Measurements from ENCODE around the gene TMEM132C. TPM values are rescaled to one million over a fixed set of nuclear protein-coding genes. Genes with fewer than 3 reads are reported as not detected.

The TMEM132C gene
- total and polyA plus RNA-seq, 2 donors (not counting 3 experiments of a cell fraction or from before 2014, with no cell fraction given): not detected

- no peak for TF ChIP-seq FOS (IDR thresholded peaks at IDR 0.05; ENCODE audit: borderline replicate concordance, insufficient read depth, low read length)
- TF ChIP-seq GATA2 (IDR thresholded peaks at IDR 0.05; ENCODE audit: insufficient read depth, insufficient read length, low read depth, low read length): no peak
- no peak for TF ChIP-seq JUN (IDR thresholded peaks at IDR 0.05; ENCODE audit: borderline replicate concordance, insufficient read depth, insufficient read length, low read depth)
- TF ChIP-seq, protein P1, sequence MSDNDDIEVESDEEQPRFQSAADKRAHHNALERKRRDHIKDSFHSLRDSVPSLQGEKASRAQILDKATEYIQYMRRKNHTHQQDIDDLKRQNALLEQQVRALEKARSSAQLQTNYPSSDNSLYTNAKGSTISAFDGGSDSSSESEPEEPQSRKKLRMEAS (IDR thresholded peaks at IDR 0.05; ENCODE audit: insufficient read depth, insufficient read length): no peak
- no peak for TF ChIP-seq EZH2 (IDR thresholded peaks at IDR 0.05; ENCODE audit: borderline replicate concordance, low read depth, low read length, severe bottlenecking)
- TF ChIP-seq MYC (IDR thresholded peaks at IDR 0.05; ENCODE audit: low read depth, low read length): no peak
- no peak for TF ChIP-seq CTCF (IDR thresholded peaks at IDR 0.05; ENCODE audit: extremely low read depth in 1 of 2, insufficient read depth in 1 of 2, low read depth in 1 of 2, low read length in 2 of 2)
- no peak for TF ChIP-seq POLR2A (IDR thresholded peaks at IDR 0.05; ENCODE audit: low read depth, low read length)
- TF ChIP-seq POLR2AphosphoS5 (IDR thresholded peaks at IDR 0.05; ENCODE audit: insufficient read depth, low read depth, low read length): no peak
- no peaks in the 10 kb centered on the region for H3K4me1 ChIP-seq (ENCODE audit: control insufficient read depth, extremely low read depth, insufficient read depth, low read length)
- H3K27me3 ChIP-seq (ENCODE audit: control insufficient read depth in 2 of 2, insufficient read depth in 2 of 2, low read length in 2 of 2): no peaks in the 10 kb centered on the region
- POLR2A ChIA-PET: no interaction called here
- H3K9me1 ChIP-seq (replicated peaks; ENCODE audit: control insufficient read depth, extremely low read depth, insufficient read depth, low read length): no peaks in the 10 kb centered on the region
- peaks cover 14% of the 10 kb centered on the region for H3K9me3 ChIP-seq (replicated peaks; ENCODE audit: control insufficient read depth, insufficient read depth, low read length)
- H3K27ac ChIP-seq (ENCODE audit: insufficient read depth, low read depth, low read length): no peak overlapping the region
- H3K36me3 ChIP-seq (ENCODE audit: control insufficient read depth in 2 of 2, extremely low read depth in 1 of 2, insufficient read depth in 2 of 2, low read length in 2 of 2): no peaks in the 10 kb centered on the region
- no peaks in the 10 kb centered on the region for H3K79me2 ChIP-seq (ENCODE audit: control insufficient read depth, insufficient read depth, low read length)
- DNase-seq (ENCODE audit: low read depth, low spot score) (no peak), FAIRE-seq (no peak)
- H3K4me3 ChIP-seq (replicated peaks in 1 of 3; ENCODE audit: insufficient read depth in 1 of 3, low read depth in 1 of 3, low read length in 3 of 3): no peak overlapping the region
- BruUV-seq (replicated peaks): no TSS peak
- H3K4me2 ChIP-seq (ENCODE audit: insufficient read depth, low read length): no peak overlapping the region
- H3K9ac ChIP-seq (replicated peaks; ENCODE audit: extremely low read depth, insufficient read depth, low read length): no peak overlapping the region
- no peak overlapping the region for H2AFZ ChIP-seq (ENCODE audit: low read depth, low read length)
- no peaks in the 10 kb centered on the region for H4K20me1 ChIP-seq (replicated peaks; ENCODE audit: control insufficient read depth, extremely low read depth, insufficient read depth, low read length)
- CTCF ChIA-PET: no interaction called here
- intact Hi-C loops (cut with micrococcal nuclease): no loop called here
- dilution Hi-C loops (cut with MboI; ENCODE audit: extremely low pct_ligation_motif_present, low sequenced_read_pairs): no loop called here
Observed at GRCh38 chr12:128600886-128601285, 333.9 kb downstream of the TMEM132C start.

All from endothelial cell of umbilical vein (primary cell).